ENCODE measurements around the gene DENND2A. TPM values are rescaled to one million over a fixed set of nuclear protein-coding genes. Genes with fewer than 3 reads are reported as not detected.
A peak's percentile ranks its signal among the peaks of the same experiment; 100 is the strongest.
"Not testable (repeated sequence)": the region's sequence is repeated elsewhere in the genome, so short reads cannot be mapped to it uniquely, and the experiment has no call there.

DENND2A gene
- total RNA-seq, 1 experiment from 2014 or later, result 2.2 TPM

DNA sequence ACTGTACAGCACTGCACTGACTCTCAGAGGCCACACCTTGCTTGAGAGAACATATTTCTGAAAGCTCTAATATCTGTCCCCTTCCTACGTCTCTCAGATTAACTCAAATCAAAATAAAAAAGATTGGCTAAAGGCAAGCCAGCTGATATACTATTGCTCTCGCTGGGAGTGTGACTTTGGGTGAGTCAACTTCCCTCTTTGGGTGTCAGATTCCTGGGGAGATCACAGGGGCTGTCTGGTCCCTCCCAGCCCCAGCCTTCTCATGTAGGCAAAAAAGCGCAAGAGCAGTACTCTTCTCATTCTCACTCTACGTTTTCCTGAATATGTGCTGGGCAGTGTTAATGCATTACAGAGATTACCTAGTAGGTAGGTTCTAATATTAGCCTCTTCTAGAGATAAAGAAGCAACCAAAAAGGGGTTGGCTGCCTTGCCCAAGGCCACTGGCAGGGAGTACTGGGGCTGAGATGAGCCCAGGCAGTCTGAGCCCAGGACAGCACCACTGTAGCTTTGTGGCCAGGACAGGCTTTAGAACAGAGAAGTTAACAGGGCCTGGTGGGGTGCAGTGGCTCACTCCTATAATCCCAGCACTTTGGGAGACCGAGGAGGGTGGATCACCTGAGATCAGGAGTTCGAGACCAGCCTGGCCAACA, 9.1 kb upstream of the DENND2A start:
- DNase-seq (ENCODE audit: low read depth), result peak; percentile 83

DNA sequence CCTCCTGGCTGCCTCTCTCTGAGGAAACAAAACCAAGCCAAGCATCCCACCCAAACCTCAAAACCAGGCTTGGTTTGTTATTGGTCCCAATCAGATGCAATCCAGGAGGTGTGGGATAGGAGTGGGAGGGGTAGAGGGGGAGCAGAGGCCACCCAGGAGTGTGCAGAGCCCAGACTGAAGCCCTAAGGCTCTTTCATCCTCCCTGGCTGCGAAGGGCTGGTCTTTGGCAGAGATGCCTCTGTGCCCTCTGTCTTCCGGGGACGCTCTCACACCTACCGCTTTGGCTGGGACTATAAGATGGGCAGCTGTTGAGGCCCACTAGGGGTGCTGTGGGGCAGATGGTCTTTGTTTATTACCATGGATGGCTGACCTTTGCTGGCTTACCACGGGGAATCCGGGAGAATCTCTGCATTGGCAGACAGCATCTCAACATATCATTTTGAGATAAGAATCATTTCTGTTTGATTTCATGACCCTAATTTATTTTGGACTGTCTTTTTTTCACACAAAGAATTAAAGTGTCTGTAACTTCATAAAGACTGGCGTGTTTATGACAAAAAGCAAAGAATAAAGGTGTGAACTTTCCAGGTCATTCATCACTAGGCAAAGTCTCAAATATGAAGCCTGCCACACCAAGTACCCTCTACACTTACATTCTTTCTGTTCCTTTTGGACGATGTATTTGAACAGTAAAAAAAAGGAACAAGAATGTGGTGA, 6.5 kb upstream of the DENND2A start:
- DNase-seq (ENCODE audit: low read depth), result peak; percentile 57

DNA sequence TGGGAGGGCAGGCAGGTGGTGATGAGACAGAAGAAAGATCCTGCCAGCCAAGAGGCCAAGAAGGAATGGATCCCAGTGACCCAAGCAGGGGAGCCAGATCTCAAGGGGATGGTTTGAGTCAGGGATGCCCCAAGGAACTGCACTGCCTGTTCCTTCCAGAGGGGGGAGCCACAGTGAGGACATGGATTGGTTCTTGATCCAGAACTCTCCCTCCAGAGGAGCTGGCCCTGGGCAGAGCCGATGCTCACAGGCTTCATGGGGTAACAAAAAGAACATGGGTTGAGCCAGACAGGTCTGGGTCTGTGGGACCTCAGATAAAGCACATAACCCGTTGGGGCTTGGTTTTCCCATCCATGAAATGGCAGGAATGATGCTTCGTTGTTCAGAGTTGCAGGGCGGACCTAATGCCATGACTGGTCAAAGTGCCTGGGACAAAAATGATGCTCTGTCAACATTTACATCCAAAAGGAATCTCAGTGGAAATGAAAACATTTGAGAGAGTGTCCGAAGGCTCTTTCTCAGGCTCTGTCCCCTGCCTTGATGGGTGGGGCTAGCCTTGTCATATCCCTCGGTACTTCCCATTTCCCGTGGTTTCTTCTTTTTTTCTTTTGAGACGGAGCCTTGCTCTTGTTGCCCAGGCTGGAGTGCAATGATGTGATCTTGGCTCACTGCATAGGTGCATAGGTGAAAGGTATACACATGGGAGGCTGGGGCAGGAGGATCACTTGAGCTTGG, 4.7 kb upstream of the DENND2A start:
- no peak for DNase-seq (ENCODE audit: low read depth)

DNA sequence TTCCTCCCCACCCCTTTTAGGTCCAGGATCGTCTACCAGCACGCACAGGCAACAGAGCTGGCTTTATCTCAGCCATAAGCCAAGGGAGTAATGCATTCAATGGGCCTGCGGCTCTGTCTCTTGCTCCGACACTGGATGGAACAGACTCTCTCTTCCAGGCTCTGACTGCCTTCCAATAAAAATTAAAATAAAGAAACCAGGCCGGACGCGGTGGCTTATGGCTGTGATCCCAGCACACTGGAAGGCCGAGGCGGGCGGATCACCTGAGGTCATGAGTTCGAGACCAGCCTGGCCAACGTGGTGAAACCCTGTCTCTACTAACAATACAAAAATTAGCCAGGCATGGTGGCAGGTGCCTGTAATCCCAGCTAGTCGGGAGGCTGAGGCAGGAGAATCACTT, 4.1 kb upstream of the DENND2A start:
- not testable (repeated sequence) for DNase-seq (ENCODE audit: low read depth)

DNA sequence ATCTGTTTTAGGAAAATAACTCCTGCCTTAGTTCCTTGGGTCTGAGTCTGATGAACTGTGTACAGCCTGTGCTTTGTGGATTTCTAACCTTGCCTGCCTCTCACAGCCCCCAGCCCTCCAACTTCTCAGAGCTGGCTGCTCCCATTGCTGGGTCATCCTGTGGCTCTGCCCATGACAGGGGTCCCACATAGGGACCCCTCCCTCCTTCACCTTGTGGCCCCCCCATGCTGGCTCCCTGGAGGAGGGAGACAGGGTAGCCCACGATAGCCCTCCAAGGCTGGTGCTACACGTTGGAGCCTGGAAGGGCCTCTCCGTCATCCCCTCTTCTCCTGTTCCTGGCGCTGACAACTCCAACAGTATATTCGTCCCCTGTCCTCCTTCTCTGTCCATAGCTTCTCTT, 2.8 kb upstream of the DENND2A start:
- DNase-seq (ENCODE audit: low read depth), result no peak

DNA sequence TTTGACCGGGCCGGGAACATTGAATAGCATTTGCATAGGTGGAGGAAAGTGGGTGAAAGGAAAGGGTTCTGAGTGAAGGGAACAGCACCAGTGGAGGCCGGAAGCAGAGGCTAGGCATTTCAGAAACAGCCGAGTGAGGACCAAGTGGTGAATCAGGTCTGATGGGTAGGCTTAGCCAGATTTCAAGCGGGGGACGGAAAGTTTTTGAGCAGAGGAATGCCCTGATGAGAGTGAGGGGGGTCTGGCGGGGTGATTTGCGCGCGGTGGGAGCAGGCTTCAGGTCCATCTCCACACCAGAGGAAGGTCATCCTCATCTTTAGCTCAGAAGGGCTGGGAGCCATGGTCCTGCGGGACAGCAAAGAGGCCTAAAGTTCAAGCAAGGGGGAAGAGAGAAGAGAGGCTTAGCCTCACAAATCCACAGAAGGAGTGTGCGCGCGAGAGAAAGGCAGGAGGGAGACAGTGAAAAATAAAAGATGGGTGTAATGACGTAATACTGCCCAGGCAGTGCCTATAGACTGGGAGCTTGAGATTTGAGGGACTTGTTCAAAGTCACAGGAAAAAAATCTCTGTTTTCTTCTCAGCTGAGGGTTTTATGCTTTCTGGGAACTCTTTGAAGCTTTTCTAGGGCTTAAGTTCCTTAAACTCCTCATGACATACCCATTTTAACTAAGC, 1.0 kb upstream of the DENND2A start:
- DNase-seq (ENCODE audit: low read depth), result no peak

DNA sequence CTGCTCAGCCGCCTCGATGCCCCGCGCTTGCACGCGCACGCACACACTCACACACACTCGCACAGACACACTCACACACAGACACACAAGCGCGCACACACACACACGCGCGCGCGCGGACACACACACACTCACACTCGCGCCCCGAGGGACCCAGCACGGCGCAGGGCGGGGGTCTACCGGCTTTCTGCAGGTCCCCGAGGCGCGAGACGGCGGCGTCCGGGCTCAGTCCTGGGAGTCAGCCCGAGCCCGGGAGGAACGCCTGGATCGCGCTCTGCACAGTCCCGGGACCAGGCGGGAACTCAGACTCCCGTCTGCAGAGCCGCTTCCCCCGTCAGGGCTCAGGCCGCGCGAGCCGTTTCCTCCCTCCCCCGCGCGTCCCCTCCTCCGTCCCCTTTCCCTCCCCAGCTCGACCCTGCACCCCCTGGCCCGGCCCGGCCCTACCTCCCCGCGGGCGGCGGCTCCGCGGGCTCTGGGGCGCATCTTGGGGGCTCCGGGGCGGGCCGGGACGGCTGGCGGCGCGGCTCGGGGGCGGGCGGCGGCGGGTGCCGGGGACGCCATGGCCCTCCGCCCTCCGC, 464 bp downstream of the DENND2A start:
- DNase-seq (ENCODE audit: low read depth), result no peak

DNA sequence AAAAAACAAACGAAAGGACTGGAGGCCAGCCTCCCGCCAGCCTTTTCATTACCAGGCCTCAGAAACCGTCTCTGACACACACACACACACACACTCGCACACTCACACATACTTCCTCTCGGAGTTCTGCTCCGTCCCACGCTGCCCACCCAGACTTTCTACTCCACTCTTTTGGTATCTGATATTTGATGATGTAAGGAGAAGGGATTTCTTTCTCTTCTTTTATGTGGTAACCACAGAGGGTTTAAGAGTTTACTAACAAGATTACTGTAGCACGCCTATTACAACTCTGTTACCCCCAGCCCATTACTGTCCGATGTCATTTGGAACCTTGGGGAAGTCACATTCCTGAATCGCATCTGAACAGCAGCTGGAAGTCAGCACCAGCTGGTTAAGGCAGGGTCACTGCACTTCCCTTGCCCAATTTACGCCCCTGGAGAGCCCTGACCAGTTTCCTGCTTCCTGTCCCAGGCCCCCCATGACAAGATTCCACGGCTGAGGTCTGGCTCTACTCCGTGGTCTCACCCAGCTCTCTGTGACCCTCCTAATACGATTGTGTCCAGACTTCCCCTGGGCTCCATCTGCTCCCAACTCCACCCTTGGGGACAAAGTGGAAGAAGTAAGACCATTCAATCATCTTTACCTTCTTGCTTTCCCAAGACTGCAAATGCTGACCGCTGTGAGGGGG, 1.1 kb downstream of the DENND2A start:
- DNase-seq (ENCODE audit: low read depth), result no peak

DNA sequence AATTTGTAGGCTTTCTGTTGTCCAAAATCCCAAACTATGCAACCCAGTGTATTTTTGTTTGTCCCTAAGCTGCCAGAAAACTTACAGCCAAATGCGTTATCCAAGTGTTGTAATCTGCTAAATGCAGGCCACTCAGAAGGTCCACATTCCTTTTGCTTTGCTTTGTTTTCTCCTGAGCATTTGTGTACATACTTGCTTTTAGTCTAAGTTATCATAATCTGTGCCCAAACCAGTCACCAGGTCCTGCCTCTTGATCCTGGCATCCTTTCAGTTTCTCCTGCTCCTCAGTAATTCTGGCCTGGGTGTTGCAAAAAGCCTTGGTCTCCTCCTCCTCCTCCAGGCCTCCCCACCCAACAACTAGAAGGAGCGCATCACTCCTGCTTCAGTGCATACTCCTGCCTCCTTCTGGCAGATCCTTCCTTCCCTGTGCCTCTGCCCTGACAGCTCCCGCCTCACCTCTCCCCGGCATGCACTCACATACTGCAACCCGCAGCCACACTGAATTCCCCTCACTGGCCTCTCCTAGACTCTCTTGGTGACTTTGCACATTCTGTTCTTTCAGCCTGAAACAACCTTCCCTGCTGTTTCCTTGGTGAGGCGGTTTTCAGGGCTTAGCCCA, 2.3 kb downstream of the DENND2A start:
- no peak for DNase-seq (ENCODE audit: low read depth)

DNA sequence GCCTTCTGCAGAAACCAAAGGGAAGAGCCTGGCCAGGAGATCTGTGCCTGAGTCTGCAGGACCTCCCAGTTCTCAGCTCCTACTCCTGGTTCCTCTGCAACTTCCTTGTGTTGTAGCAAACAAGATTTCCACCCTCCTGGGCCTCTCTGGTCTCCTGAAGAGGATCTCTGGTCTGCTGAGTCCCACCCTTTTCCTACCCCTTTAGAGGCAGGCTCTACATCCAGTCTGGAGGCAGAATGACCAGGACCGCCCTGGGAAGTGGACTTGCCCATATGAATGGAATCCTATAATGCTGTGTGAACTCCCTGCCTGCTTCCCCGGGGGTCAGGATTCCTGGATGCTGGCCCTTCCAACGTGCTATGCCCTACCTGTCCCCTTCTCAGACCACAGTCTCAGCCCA, 3.2 kb downstream of the DENND2A start:
- no peak for DNase-seq (ENCODE audit: low read depth)

DNA sequence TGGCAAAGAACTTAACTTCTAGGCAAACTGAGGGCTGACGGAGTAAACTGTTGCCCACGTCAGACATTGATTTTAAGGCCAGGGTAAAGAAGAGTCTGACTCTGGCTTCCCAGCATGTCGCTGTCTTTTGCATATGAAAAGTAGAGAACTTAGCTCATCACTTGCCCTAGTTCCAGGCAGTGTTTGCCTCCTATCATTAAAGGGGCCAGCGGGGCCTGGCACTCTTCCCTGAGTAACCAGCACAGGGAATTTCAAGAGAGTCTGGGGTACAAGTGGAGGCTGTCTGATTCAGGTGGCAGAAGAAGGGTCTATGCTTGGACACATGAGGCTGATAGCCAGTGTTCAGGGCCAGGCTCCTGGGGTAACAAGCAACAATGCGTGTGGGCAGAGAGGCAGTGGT, 4.8 kb downstream of the DENND2A start:
- no peak for DNase-seq (ENCODE audit: low read depth)

DNA sequence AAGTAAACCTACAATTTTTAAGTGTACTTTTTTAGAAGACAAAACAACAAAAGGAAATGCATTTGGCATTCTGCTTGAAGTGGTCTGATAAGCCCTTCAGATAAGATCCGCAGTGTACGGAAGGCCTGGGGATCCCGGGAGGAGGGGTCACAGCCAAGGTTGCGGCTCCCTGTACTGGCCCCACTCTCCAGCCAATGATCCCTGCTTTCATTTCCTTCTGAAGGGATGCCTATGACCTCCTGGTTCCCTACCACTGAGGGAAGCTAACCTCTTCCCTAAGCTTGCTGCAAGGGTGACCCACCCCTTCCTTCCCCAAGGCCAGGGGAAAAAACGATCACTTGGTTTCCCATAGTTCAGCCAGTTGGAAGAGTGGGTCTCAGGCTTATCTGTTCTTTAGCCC, 5.3 kb downstream of the DENND2A start:
- DNase-seq (ENCODE audit: low read depth), result no peak

DNA sequence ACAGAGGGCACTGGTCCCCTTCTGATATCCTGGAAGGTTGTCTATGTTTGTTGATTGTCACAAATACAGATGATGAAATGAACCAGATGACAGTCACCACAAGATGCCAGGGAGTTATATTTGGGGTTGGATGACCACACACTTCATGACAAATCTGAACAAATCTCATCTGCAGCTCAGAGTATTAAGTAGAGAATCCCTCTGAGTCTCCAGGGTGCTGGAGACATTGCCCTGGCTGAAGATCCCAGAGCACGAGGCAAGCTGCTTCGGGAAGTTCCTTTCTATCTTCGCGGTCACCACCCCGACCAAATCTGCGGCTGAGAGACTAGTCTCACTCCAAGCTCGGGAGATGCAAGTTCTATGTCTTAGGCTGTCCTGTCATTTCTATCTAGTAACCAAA, 9.0 kb downstream of the DENND2A start:
- no peak for DNase-seq (ENCODE audit: low read depth)

DNA sequence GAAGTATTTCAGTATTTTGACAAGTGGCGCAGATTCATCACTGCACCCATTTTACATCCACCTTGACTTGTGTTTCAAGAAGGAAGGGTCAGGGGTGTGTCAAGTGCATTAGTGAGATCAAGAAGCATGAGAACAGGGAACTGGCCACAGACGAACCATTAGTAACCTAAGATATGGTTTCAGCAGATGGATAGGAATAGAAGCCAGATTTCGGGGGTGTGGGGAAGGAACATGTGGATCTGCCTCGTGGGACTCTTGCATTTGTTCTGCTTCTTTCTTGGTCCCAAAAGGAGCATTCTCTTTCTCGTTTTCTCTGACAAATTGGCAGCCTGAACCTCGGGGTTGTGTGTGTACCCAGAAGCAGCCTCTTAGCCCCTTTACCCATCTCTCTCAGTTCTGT, 9.6 kb downstream of the DENND2A start:
- no peak for DNase-seq (ENCODE audit: low read depth)

DNA sequence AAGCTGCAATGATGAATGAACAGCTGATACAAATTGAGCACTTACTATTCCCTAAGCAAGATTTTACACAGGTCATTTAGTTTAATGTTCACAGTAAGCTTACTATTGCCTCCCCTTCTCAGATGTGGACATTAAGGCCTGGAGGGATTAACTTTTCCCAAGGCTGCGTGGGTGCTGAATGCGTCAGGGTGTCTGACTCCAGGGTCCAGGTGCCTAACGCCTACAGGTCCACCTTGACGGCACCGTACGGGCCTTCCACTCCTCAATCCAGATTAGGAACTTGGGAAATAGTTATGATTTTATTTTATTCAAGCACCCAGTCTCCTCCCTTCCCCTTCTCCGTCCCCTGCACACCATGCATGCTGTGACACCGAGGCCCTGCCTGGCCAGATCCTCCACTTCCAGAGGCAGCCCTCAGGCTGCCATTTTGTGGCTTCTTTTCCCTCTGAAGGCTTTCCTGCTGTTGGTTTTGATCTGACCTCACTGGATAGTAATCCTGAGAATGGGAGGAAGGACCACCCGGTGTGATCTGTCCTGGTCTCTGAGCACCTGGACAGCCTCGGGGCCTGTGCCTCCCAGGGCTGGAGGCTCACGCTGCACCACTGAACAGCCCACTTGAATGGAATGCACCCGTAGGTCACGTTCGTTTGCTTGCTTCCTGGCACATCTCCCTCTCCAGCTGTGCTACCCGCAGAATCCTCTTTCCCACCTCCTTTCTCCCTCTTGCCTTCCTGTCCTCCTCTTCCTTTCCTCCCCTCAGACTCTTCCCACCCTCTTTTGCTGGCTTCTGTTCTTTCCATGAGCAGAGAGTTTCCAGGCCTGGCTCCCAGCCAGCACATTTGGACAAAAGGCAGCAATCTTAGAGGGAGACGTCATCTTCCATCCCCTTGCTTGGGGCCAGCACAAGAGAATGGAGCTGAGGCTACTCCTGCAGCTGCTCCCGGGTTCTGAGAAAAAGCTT, 14.4 kb downstream of the DENND2A start:
- peak; percentile 99 for DNase-seq (ENCODE audit: low read depth)

DNA sequence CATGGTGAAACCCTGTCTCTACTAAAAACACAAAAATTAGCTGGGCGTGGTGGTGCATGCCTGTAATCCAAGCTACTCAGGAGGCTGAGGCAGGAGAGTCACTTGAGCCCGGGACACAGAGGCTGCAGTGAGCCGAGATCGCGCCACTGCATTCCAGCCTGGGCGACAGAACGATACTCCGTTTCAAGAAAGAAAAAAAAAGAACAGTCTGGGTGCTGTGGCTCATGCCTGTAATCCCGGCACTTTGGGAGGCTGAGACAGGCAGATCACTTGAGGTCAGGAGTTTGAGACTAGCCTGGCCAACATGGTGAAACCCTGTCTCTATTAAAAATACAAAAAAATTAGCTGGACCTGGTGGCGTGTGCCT, 15.4 kb downstream of the DENND2A start:
- DNase-seq (ENCODE audit: low read depth), result not testable (repeated sequence)

DNA sequence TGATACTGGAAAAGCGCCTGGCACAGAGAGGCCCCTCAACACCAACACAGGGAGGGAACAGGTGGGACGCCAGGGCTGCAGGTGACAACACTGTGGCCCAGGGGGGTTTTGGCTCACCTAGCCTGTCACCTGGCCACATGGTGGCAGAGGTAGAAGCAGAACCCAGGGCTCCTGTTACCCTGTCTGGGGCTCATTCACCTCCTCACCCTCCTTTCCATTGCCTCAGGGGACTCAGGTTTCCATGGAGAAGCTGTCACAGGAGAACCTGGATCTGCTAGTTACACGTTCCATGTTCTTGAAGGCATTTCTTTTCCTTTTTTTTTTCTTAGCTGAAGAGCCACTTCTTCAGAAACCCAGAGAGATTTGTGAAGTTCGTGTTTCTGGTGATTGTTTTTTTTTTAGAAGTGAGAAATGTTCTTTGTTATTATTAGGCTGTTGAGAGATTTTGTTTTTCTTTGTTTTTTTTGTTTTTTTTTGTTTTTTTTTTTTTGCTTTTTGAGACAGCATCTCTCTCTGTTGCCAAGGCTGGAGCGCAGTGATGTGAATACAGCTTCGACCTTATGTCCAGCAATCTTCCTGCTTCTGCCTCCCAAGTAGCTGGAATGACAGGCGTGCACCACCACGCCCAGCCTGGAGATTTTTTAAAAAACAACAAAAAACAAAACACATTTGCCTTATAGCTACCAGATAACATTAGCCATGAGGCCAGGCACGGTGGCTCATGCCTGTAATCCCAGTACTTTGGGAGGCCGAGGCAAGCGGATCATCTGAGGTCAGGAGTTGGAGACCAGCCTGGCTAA, 16.0 kb downstream of the DENND2A start:
- DNase-seq (ENCODE audit: low read depth), result no peak

DNA sequence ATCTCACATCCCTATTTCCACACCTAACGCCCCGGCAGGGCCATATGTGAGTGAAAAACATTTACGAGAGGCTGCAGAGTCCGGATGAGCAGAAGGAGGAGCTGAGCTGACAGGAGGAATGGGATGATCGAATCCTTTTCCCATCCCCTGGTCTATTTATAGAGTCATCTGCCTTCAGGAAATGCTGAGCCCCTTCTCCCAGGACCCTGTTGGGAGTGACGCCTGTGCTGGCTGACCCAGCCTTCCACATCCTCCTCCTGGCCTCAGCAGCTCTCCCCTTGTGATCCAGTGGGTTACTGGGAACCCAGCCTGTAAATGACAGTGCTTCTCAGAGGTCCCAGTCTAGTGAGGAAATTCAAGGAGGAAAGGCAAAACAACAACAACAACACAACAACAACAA, 16.6 kb downstream of the DENND2A start:
- no peak for DNase-seq (ENCODE audit: low read depth)

All from HT1080 (cell line).